Renal pelvis (tissue), 4 donors: ENCODE data around the gene MBNL1. TPM values are rescaled to one million over a fixed set of nuclear protein-coding genes. Genes with fewer than 3 reads are reported as not detected.
"Not testable (repeated sequence)": the region's sequence is repeated elsewhere in the genome, so short reads cannot be mapped to it uniquely, and the experiment has no call there.

Experiments
- DNase-seq: peaks from one replicate; pipeline ENCODE4 v3.0.0-alpha.2; 2013
- polyA plus RNA-seq, 3 donors: library from polyadenylated mRNA; unstranded; fragments of 120-200 nt; gene quantifications; one replicate each; pipeline ENCODE4 v1.2.1, GENCODE V29; 2013; ENCODE audit not compliant: insufficient read length in 3 of 3

MBNL1 gene
- polyA plus RNA-seq, 3 donors, result 45.5 to 52.1 (median 45.9) TPM

DNA sequence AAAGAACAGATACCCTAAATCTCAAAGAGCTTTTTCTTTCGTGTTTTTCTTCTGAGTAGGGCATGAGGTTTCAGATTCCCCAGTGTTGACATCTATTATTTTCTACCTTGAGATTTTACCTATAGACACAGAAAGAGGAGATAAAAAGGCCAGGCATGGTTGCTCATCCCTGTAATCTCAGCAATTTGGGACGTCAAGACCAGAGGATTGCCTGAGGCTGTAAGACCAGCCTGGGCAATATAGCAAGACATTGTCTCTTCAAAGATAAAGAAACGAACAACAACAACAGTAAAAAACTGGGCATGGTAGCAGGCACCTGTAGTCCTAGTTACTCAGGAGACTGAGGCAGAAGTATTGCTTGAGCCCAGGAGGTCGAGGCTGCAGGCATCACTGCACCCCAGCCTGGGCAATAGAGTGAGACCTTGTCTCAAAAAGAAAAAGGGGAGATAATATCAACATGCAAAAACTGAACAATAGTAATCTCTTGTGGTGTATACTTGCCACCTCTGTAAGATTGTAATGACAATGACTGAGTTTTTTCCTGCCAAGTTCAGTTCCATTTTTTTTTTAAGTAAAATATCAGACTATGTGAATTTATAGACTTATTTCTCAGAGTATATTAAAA is 71.3 kb downstream of the MBNL1 start:
- DNase-seq, result no peak

DNA sequence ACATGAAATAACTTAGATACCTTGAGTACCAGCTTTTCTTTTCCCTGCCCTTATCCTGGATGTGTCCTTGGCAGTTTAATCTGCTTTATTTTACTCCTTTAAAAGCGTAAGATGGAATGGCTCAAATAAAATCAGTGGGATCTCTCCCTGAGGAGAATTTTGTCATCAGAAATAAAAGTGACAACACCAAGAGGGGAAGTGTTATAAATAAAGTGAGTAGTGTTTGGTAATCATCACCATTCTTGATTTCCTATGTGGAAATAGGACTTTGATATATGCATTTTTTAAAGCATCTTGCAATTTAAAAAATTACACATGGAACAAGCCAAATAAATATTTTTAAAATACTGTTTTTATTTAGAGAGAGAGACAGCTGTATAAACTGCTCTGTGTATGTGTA is 76.5 kb downstream of the MBNL1 start:
- no peak for DNase-seq

DNA sequence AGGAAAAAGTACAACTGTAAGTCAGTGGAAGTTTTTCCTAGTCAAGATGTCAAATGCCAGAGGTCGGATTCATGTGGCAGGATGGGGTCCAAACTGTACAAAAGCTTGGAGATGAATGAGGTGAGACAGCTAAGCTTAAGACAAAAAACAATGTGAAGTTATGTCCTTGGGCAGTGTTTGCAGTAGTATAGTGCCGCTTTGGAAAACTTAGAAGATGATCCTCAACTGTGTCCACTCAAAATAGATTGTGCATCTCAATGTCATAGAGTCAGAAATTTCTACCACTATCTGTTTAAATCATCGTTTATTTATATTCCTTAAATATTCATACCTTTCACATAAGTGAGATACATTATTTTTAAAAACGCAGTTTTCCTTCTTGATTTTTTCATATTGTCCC is 77.3 kb downstream of the MBNL1 start:
- DNase-seq, result no peak

DNA sequence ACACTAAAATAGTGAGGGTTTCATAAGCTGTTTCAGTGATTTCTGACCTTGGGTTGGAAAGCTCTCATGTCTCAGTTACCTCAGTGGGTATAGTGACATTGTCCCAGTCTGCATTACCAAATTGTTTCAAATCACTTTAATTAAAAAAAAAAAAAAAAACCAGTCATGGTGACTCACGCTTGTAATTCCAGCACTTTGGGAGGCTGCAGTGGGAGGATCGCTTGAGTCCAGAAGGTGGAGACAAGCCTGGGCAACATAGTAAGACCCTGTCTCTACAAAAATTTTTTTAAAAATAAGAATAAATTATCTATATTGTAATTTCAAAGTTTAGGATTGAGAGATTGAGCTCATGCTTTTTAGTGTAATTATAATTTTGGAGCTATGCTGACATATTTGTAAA is 78.0 kb downstream of the MBNL1 start:
- DNase-seq, result no peak

DNA sequence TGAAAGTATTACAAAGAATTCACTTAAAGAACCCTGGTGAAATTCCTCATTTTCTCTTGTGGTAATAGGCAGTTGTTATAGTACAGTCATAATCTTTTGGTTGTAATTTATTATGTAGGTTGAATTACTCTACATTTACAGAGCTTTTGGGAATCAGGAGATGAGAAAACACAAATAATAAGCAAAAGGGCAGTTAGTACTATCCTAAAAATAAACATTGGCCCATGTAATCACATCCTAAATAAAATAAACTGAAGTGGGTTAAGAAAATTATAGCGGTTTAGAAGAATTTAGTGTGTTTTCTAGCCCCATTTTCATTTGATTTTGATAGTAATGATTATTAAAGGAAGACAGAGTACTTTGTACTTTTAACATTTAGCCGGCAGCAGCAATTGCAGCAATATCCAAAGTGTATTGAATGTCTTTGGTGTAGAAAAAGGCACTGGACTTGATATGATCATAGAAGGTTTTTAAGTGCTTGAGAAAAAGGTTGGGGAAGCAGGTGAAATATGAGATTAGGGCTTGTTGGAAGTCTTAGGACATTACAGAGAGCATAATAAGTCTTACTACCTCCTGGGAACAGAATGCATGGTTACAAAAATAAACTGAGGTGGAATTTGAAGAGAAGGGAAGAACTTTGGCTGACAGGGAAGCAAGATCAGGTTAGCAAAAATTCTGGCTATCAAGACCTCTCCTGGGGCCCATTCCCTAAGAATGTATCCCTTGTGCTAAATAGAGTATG is 79.9 kb downstream of the MBNL1 start:
- DNase-seq, result no peak

DNA sequence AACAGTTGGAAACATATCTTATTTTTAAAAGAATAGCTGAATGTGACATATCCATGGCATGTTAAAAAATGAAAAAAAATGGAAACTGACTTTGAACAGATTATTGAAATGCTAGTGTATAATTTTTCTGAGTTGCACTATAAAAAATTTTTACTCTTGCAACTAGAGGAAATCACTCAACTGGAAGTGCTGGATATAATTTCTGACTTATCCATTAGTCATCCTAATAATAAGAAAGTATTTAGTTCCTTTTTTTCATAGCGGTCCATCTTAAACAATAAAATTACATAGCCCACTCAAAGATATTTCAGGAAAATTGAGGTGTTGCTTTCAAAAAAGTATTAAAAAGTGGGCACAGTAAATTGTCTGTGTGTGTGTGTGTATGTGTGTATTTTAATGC is 80.7 kb downstream of the MBNL1 start:
- DNase-seq, result no peak

DNA sequence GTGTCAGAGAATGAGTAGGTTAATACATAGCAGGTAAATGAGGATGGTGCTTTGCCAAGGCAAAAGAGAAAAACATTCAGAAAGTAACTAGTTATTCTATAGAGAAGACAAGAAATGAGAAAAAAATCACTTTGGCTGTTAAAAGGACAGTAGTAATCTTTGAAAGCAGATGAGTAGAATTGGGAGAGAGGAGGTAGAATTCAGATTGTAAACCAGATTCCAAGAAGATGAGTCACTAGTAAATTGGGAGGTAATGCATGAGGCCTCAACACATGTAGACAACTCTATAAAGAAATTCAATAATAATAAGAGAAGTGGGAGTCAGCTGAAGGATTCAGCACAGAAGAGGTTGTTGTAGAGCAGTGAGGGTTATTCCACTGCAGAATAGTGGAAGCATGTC is 81.4 kb downstream of the MBNL1 start:
- no peak for DNase-seq

DNA sequence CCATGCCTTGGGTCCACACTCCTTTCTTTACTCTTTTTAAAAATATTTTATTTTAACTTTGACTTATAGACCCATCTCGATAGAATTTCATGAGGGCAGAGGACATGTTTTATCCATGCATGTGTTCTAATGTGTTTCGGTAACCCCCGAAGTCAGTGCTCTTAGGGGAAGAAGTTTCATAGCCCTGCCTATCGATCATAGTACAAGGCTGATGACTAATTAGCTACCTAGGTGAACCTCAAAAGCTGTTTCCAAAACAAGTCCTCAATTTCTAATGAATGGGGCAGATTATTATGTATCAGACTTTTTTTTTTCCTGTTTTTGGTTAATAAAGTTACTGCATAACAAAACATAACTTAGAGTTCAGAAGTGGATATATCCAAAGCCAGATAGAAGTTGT is 82.0 kb downstream of the MBNL1 start:
- DNase-seq, result no peak

DNA sequence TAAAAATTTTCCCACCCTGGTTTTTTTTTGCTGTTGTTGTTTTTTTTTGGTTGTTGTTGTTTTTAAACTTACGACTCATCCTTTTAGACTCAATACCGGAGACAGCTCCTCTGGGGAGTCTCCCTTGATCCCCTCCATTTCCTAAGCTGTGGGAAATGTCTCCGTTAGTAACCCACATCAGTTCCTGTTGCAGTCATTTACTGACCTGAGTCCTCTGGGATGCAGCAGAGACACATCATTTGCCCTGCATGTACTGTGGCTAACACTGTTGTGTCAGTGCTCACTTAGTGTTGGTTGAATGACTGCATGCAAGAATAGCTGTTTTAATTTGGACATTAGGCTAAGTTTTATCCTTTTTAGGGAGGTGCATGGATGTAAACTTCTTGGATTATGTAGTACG is 83.8 kb downstream of the MBNL1 start:
- DNase-seq, result no peak

DNA sequence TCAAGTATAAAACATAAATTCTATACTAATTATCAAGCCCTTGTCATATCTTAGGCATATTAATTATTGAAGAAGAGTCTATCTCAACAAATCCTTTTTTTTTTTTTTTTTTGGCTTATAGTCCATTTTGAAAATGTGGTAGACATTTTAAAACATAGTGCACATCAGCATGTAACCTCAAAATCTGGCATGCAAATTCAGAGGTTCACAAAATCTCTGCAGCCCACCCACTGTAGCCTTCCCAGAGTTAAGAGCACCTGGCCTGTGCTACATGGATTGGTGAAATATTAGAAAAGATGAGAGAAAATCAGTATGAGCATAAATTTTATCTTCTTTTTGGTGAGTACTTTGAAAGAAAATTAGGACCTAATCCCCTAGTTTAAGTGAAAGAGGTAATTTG is 84.8 kb downstream of the MBNL1 start:
- no peak for DNase-seq

DNA sequence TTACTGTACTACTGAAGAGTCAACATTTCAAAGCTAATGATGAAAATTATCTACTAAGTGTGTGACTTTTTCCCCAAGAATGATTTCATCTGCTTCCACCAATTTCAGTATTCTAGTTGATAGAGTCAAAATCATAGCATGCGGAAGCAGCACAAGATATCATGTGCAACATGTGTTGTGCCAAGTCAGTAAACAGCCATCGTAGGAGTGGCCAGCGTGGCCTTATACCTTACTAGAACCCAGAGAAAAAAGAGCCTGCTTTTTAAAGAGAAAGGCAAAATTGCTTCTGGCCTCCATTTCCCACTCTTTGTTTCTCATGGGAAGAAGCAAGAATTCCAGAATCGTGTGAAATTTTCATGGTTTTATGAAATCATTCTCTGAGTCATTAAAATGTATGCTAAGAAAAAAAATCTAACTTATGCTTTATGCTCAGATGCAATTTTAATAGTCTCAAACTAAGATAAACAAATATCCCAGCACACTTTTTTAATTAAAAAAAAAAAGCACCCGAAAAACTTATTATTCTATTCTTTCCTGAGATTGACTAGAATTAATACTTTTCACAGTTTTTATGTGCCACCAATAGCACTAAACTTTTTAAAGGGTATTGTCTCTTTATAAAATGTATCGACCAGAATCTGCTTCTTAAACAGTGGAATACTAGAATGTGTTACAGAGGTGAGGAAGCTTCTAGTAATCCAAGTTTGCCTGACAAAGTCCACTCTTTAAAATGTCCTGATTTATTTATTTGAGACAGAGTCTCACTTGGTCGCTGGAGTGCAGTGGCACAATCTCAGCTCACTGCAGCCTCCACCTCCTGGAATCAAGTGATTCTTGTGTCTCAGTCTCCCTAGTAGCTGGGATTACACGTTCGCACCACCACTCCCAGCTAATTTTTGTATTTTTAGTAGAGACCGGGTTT is 87.3 kb downstream of the MBNL1 start:
- DNase-seq, result no peak

DNA sequence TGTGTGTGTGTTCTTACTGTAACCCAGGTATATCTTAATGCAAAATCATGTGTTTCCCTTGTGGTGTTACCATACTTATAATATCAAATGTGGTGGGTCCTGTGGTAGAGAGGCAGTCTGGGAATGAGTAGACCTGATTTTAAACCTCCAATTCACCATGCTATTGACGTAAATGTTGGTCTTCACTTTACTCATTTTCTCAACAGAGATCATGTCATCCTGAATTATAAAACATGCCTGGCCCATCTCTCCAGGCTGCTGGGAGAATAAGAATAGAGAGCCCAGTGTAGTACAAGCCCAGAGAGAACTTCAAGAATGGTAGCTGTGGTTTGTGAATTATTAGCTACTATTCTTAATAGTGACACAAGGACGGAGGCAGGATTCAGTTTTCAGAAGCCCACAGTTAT is 88.1 kb downstream of the MBNL1 start:
- no peak for DNase-seq

DNA sequence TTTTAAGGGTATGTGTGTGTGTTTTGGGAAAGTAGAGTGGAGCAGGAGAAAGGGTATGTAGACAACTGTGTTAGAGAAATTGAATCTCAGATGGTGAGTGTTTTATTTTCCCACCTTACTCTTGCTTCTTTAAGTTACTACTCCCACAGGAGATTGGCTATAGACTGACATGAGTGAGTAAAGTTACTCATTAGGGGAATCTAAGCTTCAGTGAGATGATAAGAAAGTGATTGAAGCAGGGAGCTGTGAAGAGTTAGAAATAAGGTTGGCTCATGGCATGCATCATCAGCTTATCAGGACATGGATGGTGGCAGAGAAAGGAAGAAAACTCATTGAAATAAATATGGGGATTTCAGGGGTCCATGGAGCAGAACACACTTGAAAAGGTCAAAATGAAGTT is 88.9 kb downstream of the MBNL1 start:
- no peak for DNase-seq

DNA sequence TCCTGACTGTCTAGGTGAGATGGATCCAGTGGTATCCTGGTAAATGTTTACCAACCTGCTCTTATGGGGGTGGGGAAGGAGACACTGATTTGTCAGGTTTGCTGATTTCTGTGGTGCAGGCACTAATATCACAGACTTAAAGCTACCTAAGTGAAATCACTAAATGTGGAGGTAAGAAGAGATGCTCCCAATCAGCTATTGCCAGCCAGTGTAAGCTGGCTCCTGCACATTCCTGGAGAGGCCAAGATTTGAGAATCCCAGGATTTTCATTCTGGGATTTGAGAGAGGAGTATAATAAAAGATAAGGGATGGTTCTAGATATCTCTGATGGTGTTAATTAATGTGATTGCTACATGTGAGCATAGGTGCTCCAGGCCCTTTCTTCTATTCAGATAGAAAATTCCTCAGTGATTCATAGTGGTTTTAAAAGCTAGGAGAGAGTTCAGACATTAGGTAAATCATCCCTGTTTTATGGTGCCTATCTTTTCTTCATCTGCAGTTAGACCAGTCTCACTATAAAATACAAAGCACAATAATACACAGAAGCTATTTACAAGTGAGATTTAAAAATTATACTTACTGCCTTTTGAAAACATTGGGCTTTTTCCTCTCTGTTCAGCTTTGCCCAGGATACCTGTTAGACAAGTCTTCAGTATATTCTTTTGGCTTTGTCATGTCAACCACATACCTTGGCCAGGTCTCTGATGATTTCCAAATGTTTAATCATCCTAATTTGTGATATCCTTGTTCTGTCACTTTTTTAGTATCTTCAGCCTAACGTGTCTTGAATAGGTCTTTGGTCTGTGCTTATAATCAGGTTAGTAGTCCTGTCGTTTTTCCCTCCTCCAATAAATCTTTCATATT is 90.9 kb downstream of the MBNL1 start:
- no peak for DNase-seq

DNA sequence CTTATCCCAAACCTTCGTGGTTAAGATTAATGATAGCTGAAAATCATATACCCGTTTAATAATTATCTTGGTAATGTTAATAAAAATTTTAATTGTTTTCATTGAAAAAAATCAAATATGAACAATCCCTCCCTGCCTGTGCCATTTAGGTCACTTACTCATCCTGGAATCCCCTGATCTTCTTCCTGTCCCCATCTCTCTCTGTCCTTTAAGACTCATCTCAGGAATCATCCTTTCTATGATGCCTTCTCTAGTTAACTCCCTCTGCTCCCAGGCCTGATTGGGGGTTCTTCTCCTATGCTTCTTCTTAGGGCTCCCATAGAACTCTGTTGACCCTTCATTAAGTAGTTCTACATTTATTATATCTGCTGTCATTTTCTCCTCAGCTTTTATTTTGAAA is 91.6 kb downstream of the MBNL1 start:
- no peak for DNase-seq

DNA sequence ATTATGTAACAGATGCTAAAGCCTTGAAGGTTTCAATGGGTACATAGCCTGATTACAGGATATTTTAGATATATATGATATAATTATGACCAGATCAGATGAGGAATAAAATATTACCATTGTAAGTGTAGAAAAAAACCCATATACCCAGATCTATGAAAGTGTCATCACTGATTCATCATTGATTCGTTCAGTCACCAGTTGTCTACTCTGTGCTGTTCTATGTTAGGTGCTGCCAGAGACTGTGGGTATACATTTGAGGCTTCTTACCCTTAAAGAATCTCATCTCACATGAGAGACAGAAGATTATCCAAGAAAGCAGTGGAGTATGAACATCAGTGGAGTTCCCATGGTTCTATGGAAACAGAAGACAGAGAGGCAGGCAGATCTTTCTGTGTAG is 92.2 kb downstream of the MBNL1 start:
- no peak for DNase-seq

DNA sequence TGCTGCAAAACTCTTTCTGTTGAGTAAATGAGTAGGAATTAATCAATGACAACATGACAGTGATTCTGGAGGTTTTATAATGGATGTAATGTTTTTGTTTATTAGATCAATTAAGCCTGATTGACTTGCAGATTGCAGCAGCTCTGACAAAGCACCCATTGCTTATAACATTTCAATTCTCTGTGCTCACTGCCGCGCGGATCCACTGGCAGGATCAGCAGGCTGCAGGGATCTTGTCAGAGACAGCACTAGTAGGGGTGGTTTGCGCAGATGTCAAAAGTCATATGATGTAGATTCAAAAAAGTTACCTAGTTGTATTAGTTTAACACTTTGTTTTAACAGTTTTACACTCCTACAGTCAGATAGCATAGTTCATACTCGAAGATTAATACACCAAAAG is 93.4 kb downstream of the MBNL1 start:
- no peak for DNase-seq

DNA sequence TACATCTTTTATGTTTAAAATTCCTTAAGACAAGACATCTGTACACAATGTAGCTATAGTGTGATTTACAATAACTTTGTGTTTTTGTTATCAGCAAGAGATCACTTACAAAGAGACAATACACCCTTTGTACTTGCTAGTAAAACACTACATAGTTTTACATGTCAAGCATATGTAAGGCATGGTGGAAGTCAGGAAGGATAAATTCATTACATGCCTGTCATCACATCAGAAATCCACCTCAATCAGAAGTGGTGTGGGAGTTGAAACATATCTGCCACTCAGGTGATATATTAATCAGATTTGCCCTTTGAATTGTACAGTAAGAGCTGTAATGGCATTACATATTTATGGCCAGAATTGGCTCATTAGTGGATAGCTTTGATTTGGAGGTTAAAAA is 95.5 kb downstream of the MBNL1 start:
- no peak for DNase-seq

DNA sequence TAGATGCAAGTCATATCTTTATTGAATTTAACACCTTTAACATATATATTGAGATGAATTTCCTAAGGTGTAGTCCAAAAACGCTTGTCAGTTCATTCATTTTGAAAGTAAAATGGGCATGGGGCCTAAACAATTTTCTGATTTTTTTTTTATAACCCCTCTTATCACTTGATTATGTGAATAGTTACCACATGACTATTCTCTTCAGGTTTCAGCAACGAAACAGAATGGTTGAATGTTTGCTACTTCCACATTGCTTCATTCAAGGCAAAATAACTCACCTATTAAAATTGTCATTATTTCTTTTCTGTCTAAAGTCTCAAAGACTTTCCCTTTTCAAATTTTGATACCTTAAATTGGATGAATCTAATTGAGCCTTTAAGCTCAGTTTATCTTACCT is 96.4 kb downstream of the MBNL1 start:
- no peak for DNase-seq

DNA sequence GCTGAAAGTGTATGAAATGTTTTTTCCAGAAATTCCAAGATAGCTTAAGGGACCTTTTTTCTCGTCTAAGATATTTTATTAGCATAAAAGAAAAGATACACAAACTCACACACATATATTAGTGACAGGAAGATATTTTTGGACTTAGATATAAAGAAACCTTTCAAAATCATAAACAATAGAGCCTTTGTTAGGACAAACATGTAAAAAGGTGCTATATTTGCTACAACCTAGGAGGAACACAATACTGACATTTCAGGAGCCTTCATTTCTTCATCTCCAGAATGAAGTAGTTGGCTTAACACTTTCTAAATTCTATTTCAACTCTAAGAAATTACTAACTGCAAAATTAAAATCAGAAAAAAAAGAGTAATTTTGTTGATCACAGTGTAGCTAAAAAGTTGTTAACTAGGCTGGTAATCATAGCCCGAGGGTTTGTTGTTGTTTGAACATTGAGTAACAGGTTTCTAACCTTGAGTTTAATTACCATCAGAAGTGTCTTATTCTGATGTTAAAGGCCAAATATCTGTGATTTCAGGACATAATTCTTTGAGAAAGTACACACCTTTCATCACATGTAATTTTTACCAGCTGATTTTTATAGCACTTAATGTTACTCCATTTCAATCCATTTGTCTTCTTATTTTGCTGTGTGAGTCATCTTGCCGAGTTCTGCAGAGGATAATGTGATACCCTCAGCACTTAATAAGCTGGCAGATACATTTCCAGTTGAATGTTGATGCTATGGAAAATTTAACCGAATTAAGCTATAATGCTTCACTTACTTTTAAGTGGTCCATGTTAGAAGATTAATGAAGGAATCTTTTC is 97.3 kb downstream of the MBNL1 start:
- no peak for DNase-seq

DNA sequence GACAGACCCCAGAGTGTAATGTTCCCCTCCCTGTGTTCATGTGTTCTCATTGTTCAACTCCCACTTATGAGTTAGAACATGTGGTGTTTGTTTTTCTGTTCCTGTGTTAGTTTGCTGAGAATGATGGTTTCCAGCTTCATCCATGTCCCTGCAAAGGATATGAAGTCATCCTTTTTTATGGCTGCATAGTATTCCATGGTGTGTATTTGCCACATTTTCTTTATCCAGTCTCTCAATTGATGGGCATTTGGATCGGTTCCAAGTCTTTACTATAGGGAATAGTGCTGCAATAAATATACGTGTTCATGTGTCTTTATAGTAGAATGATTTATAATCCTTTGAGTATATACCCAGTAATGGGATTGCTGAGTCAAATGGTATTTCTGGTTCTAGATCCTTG is 98.5 kb downstream of the MBNL1 start:
- not testable (repeated sequence) for DNase-seq
